Astrocyte of the spinal cord (primary cell): Measurements from ENCODE around the gene LRBA.

ENCODE experiments used
- DNase-seq: peaks from one replicate; pipeline ENCODE4 v3.0.0; 2011; ENCODE audit warnings: low read depth, low spot score
- H3K4me3 ChIP-seq: 2 replicates; pipeline ENCODE4 v1.5.1; 2011; ENCODE audit warnings: low read depth, mild to moderate bottlenecking, low read length, moderate library complexity
- in situ Hi-C: cut with HindIII; loops from 2 replicates; pipeline ENCODE4 v1.10.0; 2017; ENCODE audit warnings: low sequenced_read_pairs
- TF ChIP-seq, protein P1 (sequence below): IDR thresholded peaks from 2 replicates; pipeline ENCODE4 v1.5.1; 2012; ENCODE audit warnings: low read depth, mild to moderate bottlenecking, low read length, inconsistent platforms

Gene LRBA

DNA sequence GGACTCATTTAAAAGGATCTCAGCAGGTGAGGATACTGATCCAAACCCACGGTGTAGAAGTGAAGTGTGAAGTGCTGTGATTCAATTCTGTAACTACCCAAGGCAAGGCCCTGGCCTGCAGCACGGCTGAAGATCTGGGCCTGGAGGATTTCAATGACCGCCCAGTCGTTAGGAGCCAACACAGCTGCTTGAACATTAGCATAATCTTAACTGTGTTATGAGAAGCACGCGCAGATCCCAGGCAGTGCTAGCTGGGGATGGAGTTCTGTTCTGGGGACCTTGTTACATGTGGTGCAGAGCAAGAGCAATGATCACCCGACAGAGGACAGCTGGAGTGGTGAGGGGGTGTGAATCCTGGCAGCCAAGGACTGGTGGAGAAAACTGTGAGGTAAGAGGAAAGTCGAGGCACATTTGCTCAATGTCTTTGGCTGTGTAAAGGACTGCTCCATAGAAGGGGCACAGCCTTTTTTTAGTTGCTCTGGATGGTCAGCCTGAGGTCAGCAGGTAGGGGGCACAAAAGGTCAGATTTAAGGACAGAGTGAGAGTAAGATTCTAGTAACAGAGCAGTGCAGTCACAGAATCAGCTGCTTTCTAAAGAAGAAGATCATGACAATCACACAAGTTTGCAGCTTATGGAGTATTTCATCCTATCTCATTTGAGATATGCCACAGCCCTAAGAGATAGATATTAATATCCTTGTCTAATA is 755.1 kb downstream of the LRBA start:
- H3K4me3 ChIP-seq: no peak overlapping the region
- in situ Hi-C loops: no loop called here
- TF ChIP-seq, protein P1, sequence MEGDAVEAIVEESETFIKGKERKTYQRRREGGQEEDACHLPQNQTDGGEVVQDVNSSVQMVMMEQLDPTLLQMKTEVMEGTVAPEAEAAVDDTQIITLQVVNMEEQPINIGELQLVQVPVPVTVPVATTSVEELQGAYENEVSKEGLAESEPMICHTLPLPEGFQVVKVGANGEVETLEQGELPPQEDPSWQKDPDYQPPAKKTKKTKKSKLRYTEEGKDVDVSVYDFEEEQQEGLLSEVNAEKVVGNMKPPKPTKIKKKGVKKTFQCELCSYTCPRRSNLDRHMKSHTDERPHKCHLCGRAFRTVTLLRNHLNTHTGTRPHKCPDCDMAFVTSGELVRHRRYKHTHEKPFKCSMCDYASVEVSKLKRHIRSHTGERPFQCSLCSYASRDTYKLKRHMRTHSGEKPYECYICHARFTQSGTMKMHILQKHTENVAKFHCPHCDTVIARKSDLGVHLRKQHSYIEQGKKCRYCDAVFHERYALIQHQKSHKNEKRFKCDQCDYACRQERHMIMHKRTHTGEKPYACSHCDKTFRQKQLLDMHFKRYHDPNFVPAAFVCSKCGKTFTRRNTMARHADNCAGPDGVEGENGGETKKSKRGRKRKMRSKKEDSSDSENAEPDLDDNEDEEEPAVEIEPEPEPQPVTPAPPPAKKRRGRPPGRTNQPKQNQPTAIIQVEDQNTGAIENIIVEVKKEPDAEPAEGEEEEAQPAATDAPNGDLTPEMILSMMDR: no peak
- no peak for DNase-seq

DNA sequence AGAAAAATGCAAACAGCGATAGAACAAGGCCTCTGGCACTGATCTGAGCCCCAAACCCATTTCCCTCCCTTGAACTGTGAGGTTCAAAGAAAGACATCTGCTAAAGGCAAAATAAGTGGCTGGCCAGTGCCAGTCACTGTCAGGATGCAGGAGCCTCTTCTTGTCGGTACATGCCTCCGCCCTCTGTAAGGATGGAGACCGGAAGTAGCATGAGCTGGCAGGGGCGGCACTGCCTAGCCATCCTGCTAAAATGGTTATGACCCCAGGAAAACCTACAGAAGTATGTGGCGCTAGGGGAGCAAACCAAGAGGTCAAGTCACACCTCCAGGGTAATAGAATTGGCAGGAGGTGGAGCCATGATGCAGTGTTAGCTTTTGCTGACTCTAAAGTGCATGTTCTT is 756.5 kb downstream of the LRBA start:
- TF ChIP-seq, protein P1: no peak
- H3K4me3 ChIP-seq: no peak overlapping the region
- no peak for DNase-seq
- in situ Hi-C loops: no loop called here

DNA sequence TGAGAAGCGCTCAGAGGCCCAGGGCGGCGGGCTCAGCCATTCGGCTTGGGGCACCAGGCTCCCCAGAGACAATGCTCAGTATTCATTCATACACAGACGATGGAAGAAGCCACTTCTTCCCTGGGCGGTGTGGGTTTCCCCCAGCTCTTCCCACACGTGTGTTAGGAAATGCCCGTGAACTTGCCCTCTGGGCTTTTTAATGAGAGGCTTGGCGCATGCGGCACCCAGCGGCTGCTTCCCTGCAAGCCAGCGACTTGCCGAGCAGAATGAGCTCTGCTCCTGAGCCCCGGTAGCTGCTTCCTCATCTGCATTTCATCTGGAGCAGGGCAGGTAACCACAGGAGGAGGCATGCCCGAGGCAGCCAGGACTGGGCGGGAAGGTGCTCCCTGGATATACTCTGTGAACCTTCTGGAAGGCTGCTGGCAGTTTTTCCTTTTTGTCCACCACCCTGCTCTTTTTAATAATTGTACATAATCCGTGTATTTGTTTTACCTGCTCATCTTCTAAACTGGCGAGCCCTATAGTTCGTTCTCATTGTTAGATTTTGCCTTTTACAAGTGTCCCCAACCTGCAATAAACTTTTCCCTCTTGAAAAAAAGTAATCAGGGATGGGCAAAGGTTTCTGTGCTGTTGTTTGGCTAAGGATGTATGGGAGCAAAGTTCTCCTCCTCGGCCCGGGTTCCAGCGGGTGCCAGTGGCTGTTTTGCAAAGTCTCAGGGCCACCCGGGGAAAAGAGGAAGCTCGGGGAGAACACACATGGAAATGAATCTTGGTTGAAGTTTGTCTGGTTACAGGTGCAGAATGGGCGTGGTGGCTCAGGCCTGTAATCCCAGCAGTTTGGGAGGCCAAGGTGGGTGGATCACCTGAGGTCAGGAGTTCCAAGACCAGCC is 758.0 kb downstream of the LRBA start:
- TF ChIP-seq, protein P1: no peak
- in situ Hi-C loops: no loop called here
- no peak for DNase-seq

DNA sequence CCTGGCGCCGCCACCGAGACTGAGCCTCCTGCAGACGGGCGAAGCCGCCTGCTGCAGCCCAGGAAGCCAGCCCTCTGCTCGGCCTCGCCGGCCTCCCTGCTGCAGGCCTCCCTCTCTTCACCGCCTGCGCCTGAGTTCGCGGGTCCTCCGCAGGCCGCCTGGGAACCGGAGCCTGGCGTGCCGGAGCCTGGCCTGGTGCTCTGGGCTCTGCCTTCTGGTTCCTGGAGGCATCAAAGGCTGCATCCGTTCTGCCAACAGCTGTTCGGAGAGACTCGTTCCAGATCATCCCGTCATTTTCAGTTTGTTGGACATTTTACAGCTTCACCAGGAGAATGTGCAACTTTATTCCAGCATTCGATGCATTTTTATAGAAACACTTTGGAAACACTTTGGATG is 758.9 kb downstream of the LRBA start:
- in situ Hi-C loops: no loop called here
- DNase-seq: no peak
- TF ChIP-seq, protein P1: no peak
- H3K4me3 ChIP-seq: no peak overlapping the region

More for the DNA sequence above, 758.0 kb downstream of the LRBA start:
- no peak overlapping the region for H3K4me3 ChIP-seq

DNA sequence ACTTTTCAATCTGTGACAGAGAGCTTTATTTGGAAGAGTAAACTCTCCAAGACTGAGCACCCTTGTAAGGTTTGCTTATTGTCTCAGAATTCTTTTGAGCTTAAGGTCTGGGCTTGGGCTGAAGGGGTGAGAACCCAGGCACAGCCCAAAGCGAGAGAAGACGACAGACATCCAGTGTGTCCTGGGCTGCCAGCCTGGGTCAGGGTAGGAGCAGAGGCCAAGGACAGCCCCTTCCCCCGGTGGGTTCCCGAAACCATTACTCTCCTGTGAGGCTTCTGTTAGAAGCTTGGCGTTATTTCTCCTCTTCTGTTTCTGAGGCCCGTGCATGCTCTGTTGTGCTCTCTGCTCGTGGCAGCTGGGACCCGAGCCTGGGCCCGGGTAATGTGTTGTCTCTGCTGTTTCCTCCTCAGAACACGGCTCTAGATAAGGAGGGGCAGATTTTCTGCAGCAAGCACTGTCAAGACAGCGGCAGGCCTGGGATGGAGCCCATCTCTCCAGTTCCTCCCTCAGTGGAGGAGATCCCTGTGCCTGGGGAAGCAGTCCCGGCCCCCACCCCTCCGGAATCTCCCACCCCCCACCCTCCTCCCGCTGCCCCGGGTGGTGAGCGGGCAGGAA is 759.4 kb downstream of the LRBA start:
- in situ Hi-C loops: no loop called here
- DNase-seq: no peak
- TF ChIP-seq, protein P1: no peak
- no peak overlapping the region for H3K4me3 ChIP-seq

DNA sequence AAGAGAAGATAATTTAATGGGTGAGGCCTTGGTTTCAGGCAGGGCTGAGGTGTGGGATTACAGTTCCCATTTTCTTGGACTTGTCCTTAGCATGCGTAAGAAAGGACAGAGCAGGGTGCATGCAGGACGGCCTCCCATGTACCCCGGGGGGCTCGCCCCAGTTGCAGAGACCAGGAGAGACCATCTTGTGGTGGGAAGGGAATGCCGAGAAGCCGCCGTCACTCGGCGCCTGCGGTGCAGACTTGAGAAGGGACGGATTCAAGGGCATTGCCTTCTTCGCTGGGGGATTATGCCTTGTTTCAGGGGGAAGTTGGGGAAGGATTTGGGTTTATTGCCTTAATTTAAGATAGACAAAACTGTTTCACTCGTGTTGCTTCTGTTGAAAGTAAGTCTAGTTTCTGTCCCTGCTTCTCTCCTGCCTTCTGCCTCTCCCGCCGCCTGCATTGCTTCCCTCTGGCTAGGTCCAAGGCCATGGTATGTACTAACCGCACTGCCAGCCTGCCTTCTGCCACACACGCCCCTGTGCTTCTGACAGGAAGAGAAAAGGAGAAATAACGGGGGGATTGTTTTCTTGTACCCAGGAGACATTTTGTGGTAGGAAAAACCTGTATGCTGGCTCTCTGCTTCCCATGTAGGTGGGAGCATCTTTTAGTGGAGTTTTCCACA is 761.0 kb downstream of the LRBA start:
- TF ChIP-seq, protein P1: no peak
- H3K4me3 ChIP-seq: no peak overlapping the region
- in situ Hi-C loops: no loop called here

More for the DNA sequence above, 761.0 kb downstream of the LRBA start:
- no peak for DNase-seq
